HG03025 (cell line): Measurements from ENCODE around the gene COPZ2.
"Not testable (repeated sequence)": the region's sequence is repeated elsewhere in the genome, so short reads cannot be mapped to it uniquely, and the experiment has no call there.

Source experiments
- ATAC-seq: cut with Tn5 transposase; IDR thresholded peaks from one replicate; pipeline ENCODE4 v1.9.1; 2021; ENCODE audit warnings: mild to moderate bottlenecking, moderate library complexity; ENCODE audit not compliant: unreplicated experiment, low FRiP score

Gene COPZ2, protein sequence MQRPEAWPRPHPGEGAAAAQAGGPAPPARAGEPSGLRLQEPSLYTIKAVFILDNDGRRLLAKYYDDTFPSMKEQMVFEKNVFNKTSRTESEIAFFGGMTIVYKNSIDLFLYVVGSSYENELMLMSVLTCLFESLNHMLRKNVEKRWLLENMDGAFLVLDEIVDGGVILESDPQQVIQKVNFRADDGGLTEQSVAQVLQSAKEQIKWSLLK

DNA sequence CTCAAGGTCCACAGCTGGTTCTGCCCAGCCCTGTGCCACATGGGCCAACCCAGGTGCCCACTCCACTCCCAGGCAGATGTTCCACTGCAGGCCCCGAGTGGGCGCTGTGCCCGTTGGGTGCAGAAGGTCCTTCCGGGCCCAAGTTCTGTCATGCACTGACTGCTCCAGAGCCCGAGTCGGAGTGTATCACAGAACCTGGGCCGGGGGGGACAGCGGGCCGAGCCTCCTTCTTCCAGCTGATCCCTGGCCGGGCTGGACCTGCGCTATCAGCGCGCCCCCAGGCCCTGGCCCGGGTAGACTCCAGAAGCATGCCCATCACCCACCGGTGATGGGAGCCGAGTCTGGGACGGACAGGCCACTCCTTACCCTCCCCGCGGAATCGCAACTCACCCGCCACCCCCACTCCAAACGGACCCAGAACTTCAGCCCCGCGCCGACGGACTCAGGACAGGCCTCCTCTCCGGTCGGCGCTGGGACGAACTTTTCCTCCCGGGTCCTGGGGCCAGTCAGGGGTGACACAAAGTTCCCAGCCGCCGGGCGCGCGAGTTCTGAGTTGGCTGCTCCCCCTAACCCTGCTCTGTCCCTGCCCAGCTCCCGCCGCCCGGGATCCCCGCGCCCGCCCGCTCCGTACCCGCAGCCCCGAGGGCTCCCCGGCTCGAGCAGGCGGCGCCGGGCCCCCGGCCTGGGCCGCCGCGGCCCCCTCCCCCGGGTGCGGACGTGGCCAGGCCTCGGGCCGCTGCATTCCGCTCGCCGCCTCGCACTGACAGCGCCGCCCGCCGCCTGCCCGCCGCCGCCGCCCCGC is at the start of gene COPZ2:
COPZ2 (minus strand) TSS at position 762 of the 802 bp plus-strand sequence; CDS start at position 742, 20 bp downstream.
- no peak for ATAC-seq

DNA sequence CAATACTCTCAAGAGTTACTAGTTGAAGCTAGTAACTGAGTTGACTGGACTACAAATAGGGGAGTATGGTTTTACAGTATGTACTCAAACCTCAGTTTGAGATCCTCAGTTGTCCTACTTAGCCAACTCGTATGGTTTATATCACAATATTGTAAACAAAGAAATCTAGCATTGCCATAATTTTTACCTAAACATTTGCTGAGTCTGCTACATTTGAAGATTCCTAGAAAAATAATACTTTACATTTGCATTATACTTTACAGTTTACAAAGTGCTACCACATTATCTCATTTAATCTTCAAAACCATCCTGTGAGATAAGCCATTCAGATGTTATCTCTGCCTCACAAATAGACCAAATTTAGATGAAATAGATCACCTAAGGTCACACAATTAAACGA is 47.3 kb upstream of the COPZ2 start:
- ATAC-seq, result no peak

DNA sequence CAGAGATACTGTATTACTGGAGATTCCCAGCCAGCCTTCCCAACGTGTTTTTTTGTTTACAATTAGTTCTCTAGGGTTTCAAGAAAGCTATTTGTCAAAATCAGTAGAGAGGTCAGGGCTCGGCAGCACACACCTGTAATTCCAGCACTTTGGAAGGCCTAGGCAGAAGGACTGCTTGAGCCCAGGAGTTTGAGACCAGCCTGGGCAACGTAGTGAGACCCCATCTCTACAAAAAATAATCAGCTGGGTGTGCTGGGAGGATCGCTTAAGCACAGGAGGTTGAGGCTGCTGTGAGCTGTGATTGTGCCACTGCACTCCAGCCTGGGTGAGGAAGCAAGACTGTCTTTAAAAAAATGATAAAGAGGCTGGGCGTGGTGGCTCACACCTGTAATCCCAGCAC is 44.3 kb upstream of the COPZ2 start:
- ATAC-seq, result no peak

DNA sequence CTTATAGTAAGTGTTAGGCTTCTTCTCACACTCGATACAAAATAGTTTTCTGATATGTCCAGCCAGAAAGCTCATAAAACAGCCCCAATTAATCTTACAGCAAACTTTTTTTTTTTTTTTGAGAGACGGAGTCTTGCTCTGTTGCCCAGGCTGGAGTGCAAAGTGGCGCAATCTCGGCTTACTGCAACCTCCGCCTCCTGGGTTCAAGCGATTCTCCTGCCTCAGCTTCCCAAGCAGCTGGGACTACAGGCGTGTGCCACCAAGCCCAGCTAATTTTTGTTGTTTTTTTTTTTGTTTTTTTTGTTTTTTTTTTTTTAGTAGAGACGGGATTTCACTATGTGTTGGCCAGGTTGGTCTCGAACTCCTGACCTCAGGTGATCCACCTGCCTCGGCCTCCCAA is 39.6 kb upstream of the COPZ2 start:
- not testable (repeated sequence) for ATAC-seq

DNA sequence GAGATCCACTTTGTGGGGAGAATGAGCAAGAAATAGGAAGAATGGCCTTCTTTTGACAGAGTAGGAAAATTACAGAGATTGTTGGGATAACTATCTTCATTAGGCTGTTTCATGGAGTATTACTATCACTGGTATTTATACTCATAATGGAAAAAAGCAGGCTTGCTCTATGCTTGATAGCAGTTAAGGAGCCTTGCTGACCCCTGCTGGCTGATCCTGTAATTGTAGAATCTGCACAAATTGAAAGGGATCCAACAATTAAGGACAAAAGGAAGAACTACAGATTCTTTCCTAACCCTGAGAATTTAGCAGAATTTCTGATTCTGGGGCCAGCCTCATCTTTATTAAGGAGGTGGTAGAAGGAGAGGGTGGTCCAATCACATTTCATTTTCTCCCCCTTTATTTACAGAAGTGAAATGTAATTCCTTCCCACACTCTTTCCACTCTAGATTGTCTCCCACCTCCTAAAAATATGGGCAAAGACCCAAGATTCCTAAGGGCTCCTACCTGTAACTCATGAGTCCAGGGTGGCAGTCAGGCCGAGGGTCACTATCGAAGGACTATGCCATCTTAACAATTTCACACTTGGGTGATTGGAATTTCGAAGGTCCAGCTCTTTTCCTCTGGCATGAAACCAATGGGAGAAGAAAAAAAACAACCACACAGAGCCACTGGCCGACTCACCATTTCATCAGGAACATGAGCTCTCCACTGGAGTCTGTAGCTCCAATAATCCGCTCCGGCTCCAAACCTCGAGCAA is 36.9 kb upstream of the COPZ2 start:
- no peak for ATAC-seq

DNA sequence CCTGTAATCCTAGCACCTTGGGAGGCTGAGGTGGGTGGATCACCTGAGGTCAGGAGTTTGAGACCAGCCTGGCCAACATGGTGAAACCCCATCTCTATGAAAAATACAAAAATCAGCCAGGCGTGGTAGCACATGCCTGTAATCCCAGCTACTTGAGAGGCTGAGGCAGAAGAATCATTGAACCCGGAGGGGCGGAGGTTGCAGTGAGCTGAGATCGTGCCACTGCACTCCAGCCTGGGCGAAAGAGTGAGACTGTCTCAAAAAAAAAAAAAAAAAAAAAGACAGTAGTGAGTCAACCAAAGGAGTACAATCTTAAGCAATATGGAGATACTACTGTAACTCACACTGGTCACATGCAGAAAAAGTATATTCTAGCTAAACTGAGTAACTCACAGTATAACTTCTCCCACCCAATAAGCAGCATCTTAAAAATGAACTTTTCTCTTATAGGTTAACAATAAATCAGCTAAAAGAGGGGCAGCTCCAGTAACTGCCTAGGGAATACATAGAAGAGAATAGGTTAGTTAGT is 36.0 kb upstream of the COPZ2 start:
- not testable (repeated sequence) for ATAC-seq

DNA sequence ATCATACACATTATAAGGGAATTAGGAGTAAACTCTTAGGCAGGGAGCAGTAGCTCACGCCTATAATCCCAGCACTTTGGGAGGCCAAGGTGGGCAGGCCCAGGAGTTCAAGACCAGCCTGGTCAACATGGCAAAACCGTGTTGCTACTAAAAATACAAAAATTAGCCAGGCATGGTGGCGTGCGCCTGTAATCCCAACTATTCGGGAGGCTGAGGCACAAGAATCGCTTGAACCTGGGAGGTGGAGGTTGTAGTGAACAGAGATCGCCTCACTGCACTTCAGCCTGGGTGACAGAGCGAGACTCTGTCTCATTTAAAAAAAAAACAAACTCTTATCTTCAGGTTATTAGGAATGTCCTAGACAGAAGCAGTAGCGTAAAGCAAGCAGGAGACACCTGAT is 35.2 kb upstream of the COPZ2 start:
- not testable (repeated sequence) for ATAC-seq

DNA sequence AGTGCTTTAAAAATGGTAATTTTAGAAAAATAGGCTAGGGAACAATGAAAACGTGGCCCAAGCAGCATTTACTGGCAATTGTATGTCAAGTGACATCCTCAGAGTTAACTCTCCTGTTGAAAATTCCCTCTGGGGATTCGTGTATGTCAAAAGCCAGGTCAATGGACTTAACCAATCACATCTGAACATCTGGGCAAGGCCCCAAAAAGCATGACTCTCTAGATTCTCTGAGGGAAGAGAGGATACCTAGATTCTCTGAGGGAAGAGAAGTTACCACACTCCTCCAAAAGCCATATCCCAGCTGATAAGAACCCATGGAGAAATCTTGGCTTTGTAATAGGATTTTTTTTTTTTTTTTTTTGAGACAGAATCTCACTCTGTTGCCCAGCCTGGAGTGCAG is 34.1 kb upstream of the COPZ2 start:
- ATAC-seq, result no peak

DNA sequence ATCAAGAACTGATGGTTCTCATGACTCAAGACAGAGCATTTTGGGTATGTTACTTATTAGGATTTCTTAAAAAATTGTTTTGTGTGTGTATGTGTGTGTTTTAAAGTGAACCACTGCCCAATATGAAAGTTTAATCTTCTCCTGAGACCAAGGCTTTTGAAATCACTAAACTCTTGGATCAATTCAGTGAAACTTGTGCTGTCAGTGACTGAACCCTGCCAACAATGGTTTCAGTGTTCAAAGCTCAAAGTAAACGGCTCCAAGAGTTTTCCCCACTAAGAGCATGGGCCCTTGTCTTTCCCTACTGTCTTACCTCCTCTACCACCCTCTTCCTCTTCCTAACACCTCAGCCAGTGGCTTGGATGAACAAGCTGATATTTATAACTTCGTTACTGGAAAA is 32.6 kb upstream of the COPZ2 start:
- ATAC-seq, result no peak

DNA sequence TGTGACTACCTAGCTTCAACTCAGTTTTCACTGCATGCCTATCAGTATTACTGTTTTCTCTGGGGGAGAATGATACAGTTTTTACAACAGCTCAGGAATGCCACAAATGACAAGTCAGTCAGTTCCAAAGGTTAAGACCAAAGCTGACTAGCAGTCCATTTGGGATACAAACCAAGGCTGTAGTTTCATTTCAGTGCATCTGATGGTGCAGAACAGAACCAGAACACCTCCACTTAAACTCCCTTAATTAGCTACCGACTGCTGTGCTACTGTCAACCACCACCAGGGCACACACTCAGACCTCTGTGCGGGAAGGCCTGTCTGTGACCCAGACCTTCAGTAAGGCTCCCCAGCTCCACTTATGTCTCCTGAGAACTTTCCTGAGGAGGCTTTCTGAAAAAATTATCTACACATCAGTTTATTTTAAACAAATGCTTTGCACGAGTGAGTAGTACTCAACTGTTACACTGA is 30.9 kb upstream of the COPZ2 start:
- no peak for ATAC-seq

DNA sequence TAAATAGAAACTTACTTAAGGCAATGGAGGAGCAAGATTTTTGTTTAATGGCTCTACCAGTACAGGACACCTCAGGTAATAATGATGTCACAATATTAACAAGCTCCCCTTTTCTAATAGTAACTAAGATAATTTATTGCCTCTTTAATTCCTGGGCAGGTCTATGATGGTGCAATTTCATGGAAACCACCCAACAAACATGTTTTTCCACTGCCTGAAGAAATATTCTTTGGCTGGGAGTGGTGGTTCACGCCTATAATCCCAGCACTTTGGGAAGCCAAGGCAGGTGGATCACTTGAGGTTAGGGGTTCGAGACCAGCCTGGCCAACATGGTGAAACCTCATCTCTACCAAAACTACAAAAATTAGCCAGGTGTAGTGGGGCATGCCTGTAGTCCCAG is 30.2 kb upstream of the COPZ2 start:
- ATAC-seq, result not testable (repeated sequence)

DNA sequence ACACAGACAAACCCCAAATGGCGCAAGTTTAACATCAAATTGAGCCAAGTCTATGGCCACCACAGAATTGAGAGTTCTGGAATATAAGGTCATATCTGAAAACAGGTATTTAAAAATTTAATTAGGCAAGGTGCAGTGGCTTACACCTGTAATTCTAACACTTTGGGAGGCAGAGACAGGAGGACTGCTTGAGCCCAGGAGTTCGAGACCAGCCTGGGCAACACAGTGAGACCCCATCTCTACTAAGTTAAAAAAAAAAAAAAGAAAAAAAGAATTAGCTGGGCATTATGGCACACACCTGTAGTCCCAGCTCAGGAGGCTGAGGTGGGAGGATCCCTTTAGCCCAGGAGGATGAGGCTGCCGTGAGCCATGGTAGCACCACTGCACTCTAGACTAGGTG is 29.6 kb upstream of the COPZ2 start:
- ATAC-seq, result no peak

DNA sequence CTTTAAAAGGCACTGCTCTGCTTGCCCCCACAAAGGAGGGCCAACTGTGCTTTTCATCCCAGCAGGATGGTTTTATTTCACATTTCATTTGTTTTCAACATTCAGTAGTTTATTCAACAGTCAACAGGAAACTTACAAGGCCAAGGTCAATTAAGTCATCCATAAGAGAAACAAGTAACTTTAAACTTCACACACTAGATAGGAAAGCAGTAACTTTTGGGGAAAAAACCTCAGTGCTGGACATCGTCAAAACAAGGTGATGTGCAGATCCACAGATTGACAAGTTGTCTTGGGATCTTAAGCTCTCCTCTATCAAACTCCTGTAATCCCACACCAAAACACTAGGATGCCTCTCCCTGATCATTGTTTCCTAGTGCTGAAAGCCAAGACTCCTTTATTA is 29.1 kb upstream of the COPZ2 start:
- no peak for ATAC-seq

DNA sequence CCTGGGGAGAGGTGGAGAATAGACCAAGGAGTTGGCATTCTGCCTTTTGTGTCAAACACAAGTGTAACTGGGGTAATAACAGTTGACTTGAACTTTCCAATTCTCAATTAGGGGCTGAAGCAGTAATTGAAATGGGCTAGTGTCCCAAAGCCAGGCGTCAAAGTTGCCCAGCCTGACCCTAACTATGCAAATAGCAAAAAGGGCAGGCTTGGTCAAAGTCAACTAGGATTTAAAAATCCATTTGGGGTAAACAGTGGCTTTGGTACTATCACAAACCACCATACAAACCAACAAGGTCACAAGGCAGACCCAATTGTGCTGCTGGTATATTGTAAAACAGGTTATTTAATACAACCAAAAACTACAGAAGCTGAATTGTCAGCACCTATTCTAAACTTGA is 28.6 kb upstream of the COPZ2 start:
- no peak for ATAC-seq

DNA sequence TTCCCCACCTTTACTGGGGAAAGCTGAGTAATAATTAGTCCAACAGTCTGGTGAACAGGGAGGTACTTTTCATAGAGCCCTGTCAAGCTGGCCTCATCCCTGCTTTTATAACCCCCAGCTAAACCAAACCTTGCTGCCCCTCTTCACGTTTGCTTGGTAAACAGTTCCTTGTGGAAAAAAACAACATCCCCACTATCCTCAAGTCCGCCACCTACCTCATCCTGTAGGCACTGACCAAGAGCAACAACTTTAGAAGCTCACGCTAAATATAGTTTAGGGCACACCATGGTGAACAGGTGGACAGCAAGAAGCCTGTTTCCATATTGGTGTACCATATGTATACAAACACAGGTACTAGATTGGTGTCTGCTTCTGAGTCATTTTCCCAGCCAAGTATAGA is 27.0 kb upstream of the COPZ2 start:
- no peak for ATAC-seq

DNA sequence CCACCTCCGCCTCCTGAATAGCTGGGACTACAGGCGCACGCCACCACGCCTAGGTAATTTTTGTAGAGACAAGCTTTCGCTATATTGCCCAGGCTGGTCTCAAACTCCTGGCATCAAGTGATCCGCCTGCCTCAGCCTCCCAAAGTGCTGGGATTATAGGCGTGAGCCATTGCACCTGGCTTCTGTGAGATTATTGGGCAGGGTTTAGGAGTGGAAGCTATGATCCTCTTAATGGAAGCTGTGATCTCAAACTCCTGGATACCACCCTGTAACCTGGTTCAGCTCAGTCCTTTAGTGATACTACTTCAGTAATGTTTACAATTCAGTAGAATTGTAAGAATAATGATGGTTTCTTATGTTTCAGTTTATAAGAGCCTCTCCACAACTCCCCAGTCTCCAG is 24.7 kb upstream of the COPZ2 start:
- no peak for ATAC-seq

DNA sequence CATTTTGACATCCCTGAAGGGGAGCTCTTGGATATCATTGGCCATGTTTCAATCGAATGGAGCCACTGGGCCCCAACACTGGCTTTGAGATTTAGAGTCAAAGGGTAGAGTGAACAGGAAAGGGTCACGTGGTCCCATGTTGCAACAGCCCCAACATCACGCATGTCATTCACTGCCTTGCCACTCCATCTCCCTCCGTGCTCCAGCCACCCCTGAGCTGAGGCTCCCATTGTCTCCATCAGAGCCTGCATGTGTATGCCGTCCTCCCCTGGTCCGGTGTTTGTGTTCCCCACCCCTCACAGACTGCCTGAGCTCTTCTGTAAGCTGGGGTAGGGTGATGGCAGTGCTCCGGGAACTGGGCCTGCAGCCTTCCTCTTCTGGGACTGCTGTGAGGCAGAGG is 22.7 kb upstream of the COPZ2 start:
- no peak for ATAC-seq

DNA sequence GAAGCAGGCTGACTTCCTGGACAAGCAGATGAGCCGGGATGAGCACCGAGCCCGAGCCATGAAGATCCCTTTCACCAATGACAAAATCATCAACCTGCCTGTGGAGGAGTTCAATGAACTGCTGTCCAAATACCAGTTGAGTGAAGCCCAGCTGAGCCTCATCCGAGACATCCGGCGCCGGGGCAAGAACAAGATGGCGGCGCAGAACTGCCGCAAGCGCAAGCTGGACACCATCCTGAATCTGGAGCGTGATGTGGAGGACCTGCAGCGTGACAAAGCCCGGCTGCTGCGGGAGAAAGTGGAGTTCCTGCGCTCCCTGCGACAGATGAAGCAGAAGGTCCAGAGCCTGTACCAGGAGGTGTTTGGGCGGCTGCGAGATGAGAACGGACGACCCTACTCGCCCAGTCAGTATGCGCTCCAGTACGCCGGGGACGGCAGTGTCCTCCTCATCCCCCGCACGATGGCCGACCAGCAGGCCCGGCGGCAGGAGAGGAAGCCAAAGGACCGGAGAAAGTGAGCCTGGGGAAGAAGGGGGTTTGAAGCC is 21.6 kb upstream of the COPZ2 start:
- no peak for ATAC-seq

DNA sequence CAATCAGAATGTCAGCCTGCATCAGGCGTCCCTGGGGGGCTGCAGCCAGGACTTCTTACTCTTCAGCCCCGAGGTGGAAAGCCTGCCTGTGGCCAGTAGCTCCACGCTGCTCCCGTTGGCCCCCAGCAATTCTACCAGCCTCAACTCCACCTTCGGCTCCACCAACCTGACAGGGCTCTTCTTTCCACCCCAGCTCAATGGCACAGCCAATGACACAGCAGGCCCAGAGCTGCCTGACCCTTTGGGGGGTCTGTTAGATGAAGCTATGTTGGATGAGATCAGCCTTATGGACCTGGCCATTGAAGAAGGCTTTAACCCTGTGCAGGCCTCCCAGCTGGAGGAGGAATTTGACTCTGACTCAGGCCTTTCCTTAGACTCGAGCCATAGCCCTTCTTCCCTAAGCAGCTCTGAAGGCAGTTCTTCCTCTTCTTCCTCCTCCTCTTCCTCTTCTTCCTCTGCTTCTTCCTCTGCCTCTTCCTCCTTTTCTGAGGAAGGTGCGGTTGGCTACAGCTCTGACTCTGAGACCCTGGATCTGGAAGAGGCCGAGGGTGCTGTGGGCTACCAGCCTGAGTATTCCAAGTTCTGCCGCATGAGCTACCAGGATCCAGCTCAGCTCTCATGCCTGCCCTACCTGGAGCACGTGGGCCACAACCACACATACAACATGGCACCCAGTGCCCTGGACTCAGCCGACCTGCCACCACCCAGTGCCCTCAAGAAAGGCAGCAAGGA is 21.0 kb upstream of the COPZ2 start:
- ATAC-seq, result no peak

DNA sequence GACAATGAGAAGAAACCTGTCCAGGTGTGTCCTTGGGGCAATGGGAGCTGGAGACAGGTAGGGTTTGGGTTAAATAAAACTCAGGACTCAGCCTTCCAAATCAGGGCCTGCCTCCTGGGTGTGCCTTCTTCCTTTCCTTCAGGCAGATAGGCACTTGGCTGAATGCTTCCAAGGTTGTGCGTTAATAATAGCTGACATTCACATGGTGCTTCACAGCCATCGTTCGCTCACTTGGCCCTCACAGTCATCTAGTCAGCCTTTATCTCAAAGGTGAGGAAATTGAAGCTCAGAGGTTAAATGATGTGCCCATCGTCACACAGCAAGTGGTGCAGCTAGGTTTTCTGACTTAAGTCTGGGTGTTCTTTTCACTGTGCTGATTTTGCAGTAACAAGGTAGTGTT is 20.0 kb upstream of the COPZ2 start:
- ATAC-seq, result no peak
